Thyroid gland (tissue), 4 donors: ENCODE results near the gene CYFIP2. TPM values are rescaled to one million over a fixed set of nuclear protein-coding genes. Genes with fewer than 3 reads are reported as not detected.

Experiments
- DNase-seq, 2 donors: peaks; one replicate each; pipeline ENCODE4 v3.0.0-alpha.2; 2019
- H3K27ac ChIP-seq, 3 donors: fragments of 200-600 bp; sonication (generic); 1 replicate in 2 of 3; 2 replicates in 1 of 3; pipeline ENCODE4 v1.5.1; 2016 to 2019; ENCODE audit warnings: mild to moderate bottlenecking in 1 of 3, moderate library complexity in 1 of 3
- H3K27me3 ChIP-seq: fragments of 200-600 bp; sonication (generic); one replicate; pipeline ENCODE4 v1.5.1; 2019
- H3K36me3 ChIP-seq, 2 donors: fragments of 200-600 bp; sonication (generic); one replicate each; pipeline ENCODE4 v1.5.1; 2016 to 2019
- H3K4me1 ChIP-seq, 2 donors: fragments of 200-600 bp; sonication (generic); one replicate each; pipeline ENCODE4 v1.5.1; 2017 to 2019
- H3K4me3 ChIP-seq, 3 donors: fragments of 200-600 bp; sonication (generic); replicated peaks in 1 of 3; 1 replicate in 2 of 3; 2 replicates in 1 of 3; pipeline ENCODE4 v1.5.1; 2016; ENCODE audit warnings: mild to moderate bottlenecking in 1 of 3
- H3K9me3 ChIP-seq: fragments of 200-600 bp; sonication (generic); one replicate; pipeline ENCODE4 v1.5.1; 2017
- CTCF ChIP-seq, 6 experiments: fragments of 200-600 bp in 3 of 6; fragments of 450-650 bp in 3 of 6; sonication (generic) in 3 of 6; IDR thresholded peaks; one replicate each; pipeline ENCODE4 v1.5.1; 2016 to 2019; ENCODE audit warnings: antibody characterized with exemption in 6 of 6, mild to moderate bottlenecking in 2 of 6, inconsistent platforms in 1 of 6, moderate library complexity in 1 of 6
- POLR2A ChIP-seq, 2 donors: fragments of 450-650 bp; IDR thresholded peaks; one replicate each; pipeline ENCODE4 v1.6.1; 2017; ENCODE audit warnings: antibody characterized with exemption in 2 of 2, mild to moderate bottlenecking in 2 of 2, moderate library complexity in 1 of 2
- WGBS, 2 donors: methylation state at CpG; one replicate each; pipeline ENCODE4 v1.1.5; 2017; 5-methylcytosine and 5-hydroxymethylcytosine counted together
- intact Hi-C: fragments of 100-400 bp; cut with DNase I; formaldehyde crosslinking; loops from one replicate; pipeline ENCODE4 v1.15.1; 2023
- total RNA-seq, 4 donors: library from RNA; depleted of rRNA; stranded (reverse); fragments of >200 nt; gene quantifications; one replicate each; pipeline ENCODE4 v1.2.3, GENCODE V29; 2016

Gene CYFIP2
- total RNA-seq, 4 donors from 2014 or later, result 18.3 to 73.5 (median 34.6) TPM

GRCh38 chr5:157356576-157356975 lies 90.7 kb downstream of the CYFIP2 start:
- DNase-seq, result no peak
- Histone ChIP-seq H3K4me3 (no peak overlapping the region), H3K36me3 (no peaks in the 10 kb centered on the region), H3K4me1 (no peaks in the 10 kb centered on the region), H3K27me3 (no peaks in the 10 kb centered on the region), H3K9me3 (no peaks in the 10 kb centered on the region), H3K27ac (no peak overlapping the region)
- intact Hi-C loops, result no loop called here
- TF ChIP-seq CTCF (IDR thresholded peaks at IDR 0.05) (no peak), POLR2A (IDR thresholded peaks at IDR 0.05) (no peak)
- 89 to 91% methylated on average over 3 of the region's 3 CpGs for WGBS, 2 donors

GRCh38 chr5:157357823-157358222 lies 91.9 kb downstream of the CYFIP2 start:
- no peaks in the 10 kb centered on the region for H3K9me3 ChIP-seq
- intact Hi-C loops, result no loop called here
- H3K4me1 ChIP-seq, result no peaks in the 10 kb centered on the region
- H3K27ac ChIP-seq, result no peak overlapping the region
- no peaks in the 10 kb centered on the region for H3K27me3 ChIP-seq
- H3K4me3 ChIP-seq, result no peak overlapping the region
- no peak for DNase-seq
- 87 to 97% methylated on average over 6 of the region's 6 CpGs for WGBS, 2 donors
- H3K36me3 ChIP-seq, result no peaks in the 10 kb centered on the region
- TF ChIP-seq POLR2A (IDR thresholded peaks at IDR 0.05) (no peak), CTCF (IDR thresholded peaks at IDR 0.05) (no peak)

GRCh38 chr5:157358871-157359270 lies 92.9 kb downstream of the CYFIP2 start:
- H3K27ac ChIP-seq, result no peak overlapping the region
- no peaks in the 10 kb centered on the region for H3K36me3 ChIP-seq
- 97 to 99% methylated on average over 4 of the region's 4 CpGs for WGBS, 2 donors
- H3K4me1 ChIP-seq, result no peaks in the 10 kb centered on the region
- no peak overlapping the region for H3K4me3 ChIP-seq
- no peak for DNase-seq
- H3K27me3 ChIP-seq, result no peaks in the 10 kb centered on the region
- H3K9me3 ChIP-seq, result no peaks in the 10 kb centered on the region
- TF ChIP-seq POLR2A (IDR thresholded peaks at IDR 0.05) (no peak), CTCF (IDR thresholded peaks at IDR 0.05) (no peak)
- intact Hi-C loops, result no loop called here

GRCh38 chr5:157359356-157360055 lies 93.6 kb downstream of the CYFIP2 start:
- TF ChIP-seq CTCF (IDR thresholded peaks at IDR 0.05), result no peak
- TF ChIP-seq POLR2A (IDR thresholded peaks at IDR 0.05), result no peak
- WGBS, 2 donors, result 98 to 100% methylated on average over 2 of the region's 2 CpGs
- H3K27ac ChIP-seq, result no peak overlapping the region
- intact Hi-C loops, result loop anchor here (10.0 kb wide), 1 partner anchor 115 kb away; no protein-coding TSS in a partner anchor
- H3K4me1 ChIP-seq, result no peaks in the 10 kb centered on the region
- DNase-seq, result no peak
- no peaks in the 10 kb centered on the region for H3K27me3 ChIP-seq
- no peaks in the 10 kb centered on the region for H3K9me3 ChIP-seq
- H3K36me3 ChIP-seq, result no peaks in the 10 kb centered on the region
- no peak overlapping the region for H3K4me3 ChIP-seq

- Histone ChIP-seq H3K36me3 (no peaks in the 10 kb centered on the region), H3K27me3 (no peaks in the 10 kb centered on the region), H3K4me1 (peaks cover 1 to 3% of the 10 kb centered on the region in 2 donors), H3K9me3 (no peaks in the 10 kb centered on the region), H3K27ac (no peak overlapping the region), H3K4me3 (no peak overlapping the region)
- intact Hi-C loops, result loop anchor here (10.0 kb wide), 1 partner anchor 113 kb away; no protein-coding TSS in a partner anchor
- WGBS, 2 donors, result 75 to 89% methylated on average over 3 of the region's 3 CpGs
- TF ChIP-seq POLR2A (IDR thresholded peaks at IDR 0.05) (no peak), CTCF (IDR thresholded peaks at IDR 0.05) (no peak)
- DNase-seq, result no peak
Observed at GRCh38 chr5:157362012-157362411, 96.1 kb downstream of the CYFIP2 start.
